Osteoblast (primary cell): Measurements from ENCODE around the gene RASL10B. TPM values are rescaled to one million over a fixed set of nuclear protein-coding genes. Genes with fewer than 3 reads are reported as not detected.

Experiments used
- DNase-seq: peaks from one replicate; pipeline ENCODE4 v3.0.0; 2011; ENCODE audit warnings: low spot score, mixed read lengths; ENCODE audit not compliant: insufficient read length; ENCODE audit errors: missing footprints
- H2AFZ ChIP-seq: 2 replicates; pipeline ENCODE4 v1.6.0; 2011; ENCODE audit warnings: mild to moderate bottlenecking, low read length
- H3K27ac ChIP-seq: 2 replicates; pipeline ENCODE4 v1.5.1; 2011; ENCODE audit warnings: mild to moderate bottlenecking, low read depth, low read length, moderate library complexity
- H3K27me3 ChIP-seq: 2 replicates; pipeline ENCODE4 v1.6.0; 2012; ENCODE audit warnings: mild to moderate bottlenecking, control low read depth, inconsistent platforms, low read length, moderate library complexity; ENCODE audit not compliant: insufficient read depth
- H3K36me3 ChIP-seq: 2 replicates; pipeline ENCODE4 v1.5.1; 2011; ENCODE audit warnings: mild to moderate bottlenecking, low read length, control low read depth, moderate library complexity; ENCODE audit not compliant: insufficient read depth
- H3K4me1 ChIP-seq: 2 replicates; pipeline ENCODE4 v1.5.1; 2011; ENCODE audit warnings: mild to moderate bottlenecking, low read length, control low read depth, moderate library complexity; ENCODE audit not compliant: insufficient read depth
- H3K4me2 ChIP-seq: 2 replicates; pipeline ENCODE4 v1.6.0; 2011; ENCODE audit warnings: mild to moderate bottlenecking, low read length; ENCODE audit not compliant: insufficient read depth
- H3K4me3 ChIP-seq: fragments of 200-600 bp; sonication (generic); 3 replicates; pipeline ENCODE4 v1.5.1; 2012; ENCODE audit warnings: mild to moderate bottlenecking, low read length, inconsistent platforms; ENCODE audit not compliant: insufficient read depth
- H3K79me2 ChIP-seq: 2 replicates; pipeline ENCODE4 v1.6.0; 2012; ENCODE audit warnings: mild to moderate bottlenecking, low read length, control low read depth, inconsistent platforms; ENCODE audit not compliant: insufficient read depth
- H3K9me3 ChIP-seq: 2 replicates; pipeline ENCODE4 v1.5.1; 2011; ENCODE audit warnings: low read depth, low read length, control low read depth
- H4K20me1 ChIP-seq: 2 replicates; pipeline ENCODE4 v1.6.0; 2012; ENCODE audit warnings: mild to moderate bottlenecking, low read length, control low read depth; ENCODE audit not compliant: insufficient read depth
- total RNA-seq: library from RNA; depleted of rRNA; stranded (reverse); fragments of >200 nt; gene quantifications from 2 replicates; pipeline ENCODE4 v1.2.3, GENCODE V29; 2012
- TF ChIP-seq, protein P1 (sequence below): IDR thresholded peaks from 2 replicates; pipeline ENCODE4 v1.5.1; 2011; ENCODE audit warnings: mild to moderate bottlenecking, low read depth, low read length, moderate library complexity; ENCODE audit errors: extremely low read depth

RASL10B gene
- total RNA-seq, 1 donor: 4.0 TPM

- Histone ChIP-seq H3K9me3 (no peaks in the 10 kb centered on the region), H4K20me1 (peaks cover 12% of the 10 kb centered on the region), H3K36me3 (peaks cover 28% of the 10 kb centered on the region), H3K79me2 (peaks cover 2% of the 10 kb centered on the region), H3K27ac (no peak overlapping the region), H2AFZ (no peak overlapping the region), H3K4me2 (no peak overlapping the region), H3K27me3 (no peaks in the 10 kb centered on the region), H3K4me1 (peaks cover 16% of the 10 kb centered on the region), H3K4me3 (no peak overlapping the region)
- TF ChIP-seq, protein P1, sequence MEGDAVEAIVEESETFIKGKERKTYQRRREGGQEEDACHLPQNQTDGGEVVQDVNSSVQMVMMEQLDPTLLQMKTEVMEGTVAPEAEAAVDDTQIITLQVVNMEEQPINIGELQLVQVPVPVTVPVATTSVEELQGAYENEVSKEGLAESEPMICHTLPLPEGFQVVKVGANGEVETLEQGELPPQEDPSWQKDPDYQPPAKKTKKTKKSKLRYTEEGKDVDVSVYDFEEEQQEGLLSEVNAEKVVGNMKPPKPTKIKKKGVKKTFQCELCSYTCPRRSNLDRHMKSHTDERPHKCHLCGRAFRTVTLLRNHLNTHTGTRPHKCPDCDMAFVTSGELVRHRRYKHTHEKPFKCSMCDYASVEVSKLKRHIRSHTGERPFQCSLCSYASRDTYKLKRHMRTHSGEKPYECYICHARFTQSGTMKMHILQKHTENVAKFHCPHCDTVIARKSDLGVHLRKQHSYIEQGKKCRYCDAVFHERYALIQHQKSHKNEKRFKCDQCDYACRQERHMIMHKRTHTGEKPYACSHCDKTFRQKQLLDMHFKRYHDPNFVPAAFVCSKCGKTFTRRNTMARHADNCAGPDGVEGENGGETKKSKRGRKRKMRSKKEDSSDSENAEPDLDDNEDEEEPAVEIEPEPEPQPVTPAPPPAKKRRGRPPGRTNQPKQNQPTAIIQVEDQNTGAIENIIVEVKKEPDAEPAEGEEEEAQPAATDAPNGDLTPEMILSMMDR: no peak
- DNase-seq: no peak
These were observed 21.6 kb upstream of the RASL10B start for GRCh38 chr17:35709874-35710273.

DNA sequence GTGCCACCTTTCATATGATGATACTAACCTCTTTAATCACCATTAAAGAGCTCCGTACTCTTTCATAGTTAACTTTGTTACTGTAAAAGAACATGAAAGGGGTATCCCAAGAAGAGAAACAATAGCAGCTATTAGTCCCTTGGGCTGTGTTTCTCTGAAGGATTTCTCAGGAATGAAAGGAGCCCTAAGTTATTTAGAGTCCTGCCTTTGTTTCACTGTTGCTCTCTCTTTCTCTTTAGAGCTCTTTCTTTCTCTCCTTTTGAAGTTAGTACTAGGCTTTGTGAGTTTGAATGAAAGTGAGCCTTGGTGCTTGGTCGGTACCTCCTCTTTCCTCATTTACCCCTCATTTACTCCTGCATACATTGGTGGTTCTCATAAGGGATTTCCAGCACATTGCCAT, 20.5 kb upstream of the RASL10B start:
- H3K4me2 ChIP-seq: no peak overlapping the region
- H2AFZ ChIP-seq: no peak overlapping the region
- peaks cover 28% of the 10 kb centered on the region for H3K36me3 ChIP-seq
- H4K20me1 ChIP-seq: peaks cover 16% of the 10 kb centered on the region
- TF ChIP-seq, protein P1: no peak
- H3K27me3 ChIP-seq: no peaks in the 10 kb centered on the region
- H3K4me1 ChIP-seq: peaks cover 16% of the 10 kb centered on the region
- no peak overlapping the region for H3K4me3 ChIP-seq
- H3K27ac ChIP-seq: no peak overlapping the region
- DNase-seq: no peak
- no peaks in the 10 kb centered on the region for H3K9me3 ChIP-seq
- H3K79me2 ChIP-seq: no peaks in the 10 kb centered on the region

GRCh38 chr17:35713069-35713728, 18.2 kb upstream of the RASL10B start:
- Histone ChIP-seq H3K4me3 (no peak overlapping the region), H3K9me3 (no peaks in the 10 kb centered on the region), H2AFZ (no peak overlapping the region), H3K27ac (peak overlapping the region; percentile 76), H4K20me1 (peaks cover 9% of the 10 kb centered on the region), H3K36me3 (peaks cover 43% of the 10 kb centered on the region), H3K27me3 (no peaks in the 10 kb centered on the region), H3K79me2 (no peaks in the 10 kb centered on the region), H3K4me1 (peaks cover 23% of the 10 kb centered on the region), H3K4me2 (peak overlapping the region; percentile 51)
- TF ChIP-seq, protein P1: no peak
- DNase-seq: peak; percentile 91

- peak overlapping the region; percentile 2 for H3K27ac ChIP-seq
- H2AFZ ChIP-seq: no peak overlapping the region
- peaks cover 9% of the 10 kb centered on the region for H4K20me1 ChIP-seq
- no peaks in the 10 kb centered on the region for H3K9me3 ChIP-seq
- H3K79me2 ChIP-seq: no peaks in the 10 kb centered on the region
- TF ChIP-seq, protein P1: no peak
- no peaks in the 10 kb centered on the region for H3K27me3 ChIP-seq
- DNase-seq: no peak
- H3K4me1 ChIP-seq: peaks cover 23% of the 10 kb centered on the region
- H3K4me2 ChIP-seq: no peak overlapping the region
- H3K4me3 ChIP-seq: no peak overlapping the region
- peaks cover 35% of the 10 kb centered on the region for H3K36me3 ChIP-seq
These were observed 16.5 kb upstream of the RASL10B start for GRCh38 chr17:35714988-35715387.
